GM12878 (cell line): ENCODE data around the gene RUVBL2. TPM values are rescaled to one million over a fixed set of nuclear protein-coding genes. Genes with fewer than 3 reads are reported as not detected.

ENCODE experiments used
- ATAC-seq: fragments of 200-7000 bp; cut with Tn5 transposase; 3 replicates; pipeline ENCODE4 v1.9.1; 2020; ENCODE audit warnings: mild to moderate bottlenecking, moderate library complexity
- BruUV-seq: library from RNA; stranded (reverse); fragments of 400-500 nt; replicated peaks from 2 replicates; lab custom pipeline; 2021; lab: Mats Ljungman, UMichigan
- CTCF ChIA-PET: fragments of 300-600 bp; sonication (Branson Sonifier 250); formaldehyde crosslinking; extraction: SDS; loops from one replicate; lab custom pipeline; 2021; ENCODE audit warnings: inconsistent platforms; lab: Yijun Ruan, JAX
- POLR2A ChIA-PET: fragments of 350-600 bp; formaldehyde crosslinking; extraction: SDS; loops from one replicate; lab custom pipeline; 2021; ENCODE audit warnings: inconsistent platforms; lab: Charles Lee
- RAD21 ChIA-PET: fragments of 300-600 bp; sonication (Branson Sonifier 250); formaldehyde crosslinking; loops from one replicate; lab custom pipeline; 2023; ENCODE audit warnings: antibody characterized with exemption; ENCODE audit not compliant: unreplicated experiment; lab: Charles Lee
- SMC1A ChIA-PET: fragments of 300-600 bp; sonication (Branson Sonifier 250); formaldehyde crosslinking; loops from one replicate; lab custom pipeline; 2023; ENCODE audit not compliant: unreplicated experiment, uncharacterized antibody; lab: Charles Lee
- DNase-seq: peaks from one replicate; pipeline ENCODE4 v3.0.0-alpha.2; 2011; ENCODE audit warnings: low read depth, low spot score
- FAIRE-seq: peaks from 3 replicates; lab custom pipeline; 2011; peaks lifted over from hg19 to GRCh38; lab: Jason Lieb, UNC
- H2AFZ ChIP-seq: 2 replicates; pipeline ENCODE4 v1.6.0; 2011; ENCODE audit warnings: low read depth, low read length, control low read depth; ENCODE audit not compliant: control insufficient read depth
- H3K27ac ChIP-seq: 2 replicates; pipeline ENCODE4 v1.5.1; 2011; ENCODE audit warnings: control low read depth; ENCODE audit not compliant: control insufficient read depth, insufficient read depth
- H3K27me3 ChIP-seq, 2 experiments: replicated peaks in 1 of 2; 2 replicates each; pipeline versions ENCODE4 v1.6.0 to v1.6.1; 2011; ENCODE audit warnings: low read length in 1 of 2; ENCODE audit not compliant: control insufficient read depth in 2 of 2, insufficient read depth in 2 of 2
- H3K36me3 ChIP-seq, 2 experiments: 2 replicates each; pipeline ENCODE4 v1.5.1; 2011; ENCODE audit warnings: low read length in 1 of 2; ENCODE audit not compliant: control insufficient read depth in 2 of 2, insufficient read depth in 2 of 2
- H3K4me1 ChIP-seq: 2 replicates; pipeline ENCODE4 v1.6.1; 2011; ENCODE audit warnings: mild to moderate bottlenecking, low read length, moderate library complexity, mixed read lengths; ENCODE audit not compliant: control insufficient read depth, insufficient read depth
- H3K4me2 ChIP-seq: 2 replicates; pipeline ENCODE4 v1.6.0; 2011; ENCODE audit warnings: control low read depth; ENCODE audit not compliant: control insufficient read depth, insufficient read depth
- H3K4me3 ChIP-seq: fragments of 200-600 bp; sonication (generic); 2 replicates; pipeline ENCODE4 v1.5.1; 2016
- H3K79me2 ChIP-seq: 2 replicates; pipeline ENCODE4 v1.6.0; 2011; ENCODE audit warnings: low read length; ENCODE audit not compliant: control insufficient read depth, insufficient read depth
- H3K9ac ChIP-seq: 2 replicates; pipeline ENCODE4 v1.8.0; 2011; ENCODE audit warnings: low read length, control low read depth, mixed read lengths; ENCODE audit not compliant: control insufficient read depth, insufficient read depth
- H3K9me3 ChIP-seq: replicated peaks from 3 replicates; pipeline ENCODE4 v1.5.1; 2011; ENCODE audit warnings: mild to moderate bottlenecking, low read length; ENCODE audit not compliant: control insufficient read depth, insufficient read depth
- H4K20me1 ChIP-seq: 2 replicates; pipeline ENCODE4 v1.6.0; 2011; ENCODE audit not compliant: control insufficient read depth, insufficient read depth
- PKNOX1 ChIP-seq: fragments of 450-650 bp; IDR thresholded peaks from 2 replicates; pipeline ENCODE4 v1.6.1; 2016; ENCODE audit warnings: mild to moderate bottlenecking
- TCF3 ChIP-seq: IDR thresholded peaks from 2 replicates; pipeline ENCODE4 v1.6.1; 2012; ENCODE audit warnings: low read depth, mild to moderate bottlenecking, low read length, borderline replicate concordance; ENCODE audit not compliant: insufficient read depth
- WGBS: methylation state at CpG from one replicate; pipeline ENCODE4 v1.1.6; 2016; ENCODE audit warnings: low lambda C conversion rate; ENCODE audit not compliant: insufficient replicate concordance, insufficient coverage; ENCODE audit errors: missing lambda C conversion rate; 5-methylcytosine and 5-hydroxymethylcytosine counted together
- in situ Hi-C: fragments of 300-500 bp; cut with MboI; formaldehyde crosslinking; loops from 9 replicates; pipeline ENCODE4 v1.14.3; 2018; ENCODE audit warnings: mixed read lengths
- intact Hi-C: fragments of 100-400 bp; cut with micrococcal nuclease; formaldehyde crosslinking; loops from one replicate; pipeline ENCODE4 v1.14.2; 2022; ENCODE audit not compliant: unreplicated experiment
- polyA plus RNA-seq, 11 experiments: library from polyadenylated mRNA; depleted of rRNA in 4 of 11; unstranded in 6 of 11; stranded (reverse) in 5 of 11; fragments of >200 nt; fragmentation: Nextera tagmentation in 4 of 11; fragmentation: Illumina TruSeq in 1 of 11; extraction: Ambion mirVana in 4 of 11; extraction: Trizol in 1 of 11; gene quantifications; 1 replicate in 1 of 11; 2 replicates in 10 of 11; pipeline versions ENCODE4 v1.2.1 to v1.2.3, GENCODE V29; 2011 to 2016; ENCODE audit warnings: inconsistent platforms in 2 of 11, missing spikeins in 2 of 11, low read depth in 1 of 11
- total RNA-seq, 4 experiments: library from RNA; depleted of rRNA in 3 of 4; stranded (reverse); fragments of >200 nt in 3 of 4; fragmentation: Illumina TruSeq in 1 of 4; extraction: Trizol in 1 of 4; gene quantifications; 2 replicates each; pipeline versions ENCODE4 v1.2.1 to v1.2.3, GENCODE V29; 2013 to 2021

RUVBL2 gene
- total and polyA plus RNA-seq, 10 of the 15 experiments (the other 5 are each of a cell fraction or from before 2014, with no cell fraction given) = 33.8 to 224 (median 125) TPM

- Histone ChIP-seq H3K4me3 (no peak overlapping the region), H2AFZ (no peak overlapping the region), H4K20me1 (no peaks in the 10 kb centered on the region), H3K4me1 (peaks cover 15% of the 10 kb centered on the region), H3K36me3 (peaks cover 0 to 2% of the 10 kb centered on the region in 2 experiments; a peak in 2 of 4 replicates), H3K4me2 (no peak overlapping the region), H3K27me3 (no peaks in the 10 kb centered on the region), H3K9me3 (no peaks in the 10 kb centered on the region), H3K9ac (no peak overlapping the region), H3K79me2 (no peaks in the 10 kb centered on the region), H3K27ac (no peak overlapping the region)
- in situ Hi-C loops (no loop called here), intact Hi-C loops (no loop called here)
- ChIA-PET RAD21 (no interaction called here), CTCF (interaction anchor here (1.8 to 3.1 kb wide), 2 partner anchors 22 to 78 kb away, joined by 5 to 14 read pairs; no protein-coding TSS in a partner anchor), POLR2A (interaction anchor here (0.5 kb wide), 2 partner anchors 140 to 891 kb away, joined by 4 to 5 read pairs; no protein-coding TSS in a partner anchor), SMC1A (no interaction called here)
- no peak for TF ChIP-seq TCF3
- peak; percentile 18; the same call in 1 of the 2 replicates for TF ChIP-seq PKNOX1
- 78% methylated on average over 11 of the region's 11 CpGs for WGBS
- no peak for ATAC-seq
- no TSS peak for BruUV-seq
- no peak for FAIRE-seq
- no peak for DNase-seq
These were observed 26.7 kb downstream of the RUVBL2 start for GRCh38 chr19:49020342-49020741.
